Adipose tissue (tissue), 3 donors: ENCODE data around the gene KRTAP10-3. TPM values are rescaled to one million over a fixed set of nuclear protein-coding genes. Genes with fewer than 3 reads are reported as not detected.

Experiments used
- H3K27ac ChIP-seq: one replicate; pipeline ENCODE4 v1.5.1; 2013; ENCODE audit warnings: low read depth, low read length
- WGBS, 3 donors: extraction: QIAGEN DNeasy Blood & Tissue Kit; methylation state at CpG; one replicate each; pipeline ENCODE4 v1.1.7; 2013; 5-methylcytosine and 5-hydroxymethylcytosine counted together
- polyA plus RNA-seq, 3 donors: library from polyadenylated mRNA; stranded (reverse); fragments of 200-250 nt; gene quantifications; one replicate each; pipeline ENCODE4 v1.2.3, GENCODE V29; 2013
- donor health status: healthy with polysubstance abuse.
- donor health status: Bipolar disorder and iron deficiency.
- donor health status: healthy.

KRTAP10-3 gene
- polyA plus RNA-seq, 3 donors = not detected

DNA sequence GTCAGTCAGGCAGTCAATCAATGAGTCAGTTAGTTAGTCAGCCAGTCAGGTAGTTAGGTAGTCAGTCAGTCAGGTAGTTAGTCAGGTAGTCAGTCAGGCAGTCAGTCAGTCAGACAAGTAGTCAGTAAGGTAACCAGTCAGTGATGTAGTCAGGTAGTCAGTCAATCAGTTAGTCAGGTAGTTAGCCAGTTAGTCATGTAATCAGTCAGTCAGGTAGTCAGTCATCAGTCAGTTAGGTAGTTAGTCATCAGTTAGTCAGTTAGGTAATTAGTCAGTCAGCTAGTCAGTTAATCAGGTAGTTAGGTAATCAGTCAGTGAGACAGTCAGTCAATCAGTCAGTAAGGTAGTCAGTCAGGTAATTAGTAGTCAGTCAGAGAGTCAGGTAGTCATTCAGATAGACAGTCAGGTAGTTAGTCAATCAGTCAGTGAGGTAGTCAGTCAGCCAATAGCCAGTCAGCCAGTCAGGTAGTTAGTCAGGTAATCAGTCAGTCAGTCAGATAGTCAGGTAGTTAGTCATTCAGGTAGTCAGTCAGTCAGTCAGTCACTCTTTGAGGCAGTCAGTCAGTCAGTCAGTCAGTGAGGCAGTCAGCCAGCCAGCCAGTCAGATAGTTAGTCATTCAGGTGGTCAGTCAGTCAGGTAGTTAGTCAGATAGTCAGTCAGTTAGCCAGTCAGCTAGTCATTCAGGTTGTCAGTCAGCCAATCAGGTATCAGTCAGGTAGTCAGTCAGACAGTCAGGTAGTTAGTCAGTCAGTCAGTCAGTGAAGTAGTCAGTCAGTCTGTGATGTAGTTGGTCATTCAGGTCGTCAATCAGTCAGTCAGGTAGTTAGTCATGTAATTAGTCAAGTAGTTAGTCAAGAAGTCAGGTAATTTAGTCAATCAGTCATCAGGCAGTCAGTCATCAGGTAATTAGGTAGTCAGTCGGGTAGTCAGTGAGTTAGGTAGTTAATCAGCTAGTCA is 33.9 kb downstream of the KRTAP10-3 start:
- 54 to 82% (median 77%) methylated on average over 2 of the region's 2 CpGs for WGBS, 3 donors
- H3K27ac ChIP-seq = no peak overlapping the region

DNA sequence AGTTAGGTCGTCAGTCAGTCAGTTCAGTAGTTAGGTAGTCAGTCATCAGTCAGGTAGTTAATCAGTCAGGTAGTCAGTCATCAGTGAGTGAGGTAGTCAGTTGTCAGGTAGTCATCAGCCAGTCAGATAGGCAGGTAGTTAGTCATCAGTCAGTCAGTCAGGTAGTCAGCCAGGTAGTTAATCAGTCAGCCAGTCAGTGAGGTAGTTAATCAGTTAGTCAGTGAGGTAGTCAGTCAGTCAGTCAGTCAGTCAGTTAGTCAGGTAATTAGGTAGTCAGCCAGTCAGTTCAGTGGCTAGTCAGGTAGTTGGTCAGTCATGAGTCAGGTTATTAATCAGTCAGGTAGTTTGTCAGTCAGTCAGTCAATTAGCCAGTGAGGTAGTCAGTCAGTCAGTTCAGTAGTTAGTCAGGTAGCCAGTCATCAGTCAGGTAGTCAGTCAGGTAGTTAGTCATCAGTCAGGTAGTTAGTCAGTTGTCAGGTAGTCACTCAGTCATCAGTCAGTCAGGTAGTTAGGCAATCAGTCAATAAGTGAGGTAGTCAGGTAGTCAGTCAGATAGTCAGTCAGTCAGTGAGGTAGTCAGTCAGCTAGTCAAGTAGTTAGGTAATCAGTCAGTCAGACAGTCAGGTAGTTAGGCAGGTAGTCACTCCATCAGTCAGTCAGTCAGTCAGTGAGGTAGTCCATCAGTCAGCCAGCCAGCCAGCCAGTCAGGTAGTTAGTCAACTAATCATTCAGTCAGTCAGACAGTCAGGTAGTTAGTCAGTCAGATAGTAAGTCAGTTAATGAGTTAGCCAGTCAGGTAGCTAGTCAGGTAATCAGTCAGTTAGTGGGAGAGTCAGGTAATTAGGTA is 34.8 kb downstream of the KRTAP10-3 start:
- WGBS, 3 donors = 35 to 86% (median 85%) methylated on average over 1 of the region's 1 CpG
- no peak overlapping the region for H3K27ac ChIP-seq

DNA sequence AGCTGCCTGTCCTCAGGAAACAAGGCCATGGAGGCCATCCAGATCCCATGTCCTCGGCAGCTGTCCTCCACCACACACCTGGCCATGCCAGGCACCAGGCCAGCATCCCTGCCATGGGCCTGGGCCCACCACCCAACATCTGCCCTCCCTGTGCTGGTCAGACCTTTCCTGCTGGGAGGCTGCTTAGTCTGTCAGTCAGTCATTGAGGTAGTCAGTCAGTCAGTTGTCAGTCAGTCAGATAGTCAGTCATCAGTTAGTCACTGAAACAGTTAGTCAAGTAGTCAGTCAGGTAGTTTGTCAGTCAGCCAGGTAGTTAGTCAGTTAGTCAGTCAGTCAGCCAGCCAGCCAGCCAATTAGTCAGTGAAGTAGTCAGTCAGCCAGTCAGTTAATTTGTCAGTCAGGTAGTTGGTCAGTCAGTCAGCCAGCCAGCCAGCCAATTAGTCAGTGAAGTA is 35.8 kb downstream of the KRTAP10-3 start:
- 50 to 83% (median 73%) methylated on average over 1 of the region's 1 CpG for WGBS, 3 donors
- no peak overlapping the region for H3K27ac ChIP-seq

DNA sequence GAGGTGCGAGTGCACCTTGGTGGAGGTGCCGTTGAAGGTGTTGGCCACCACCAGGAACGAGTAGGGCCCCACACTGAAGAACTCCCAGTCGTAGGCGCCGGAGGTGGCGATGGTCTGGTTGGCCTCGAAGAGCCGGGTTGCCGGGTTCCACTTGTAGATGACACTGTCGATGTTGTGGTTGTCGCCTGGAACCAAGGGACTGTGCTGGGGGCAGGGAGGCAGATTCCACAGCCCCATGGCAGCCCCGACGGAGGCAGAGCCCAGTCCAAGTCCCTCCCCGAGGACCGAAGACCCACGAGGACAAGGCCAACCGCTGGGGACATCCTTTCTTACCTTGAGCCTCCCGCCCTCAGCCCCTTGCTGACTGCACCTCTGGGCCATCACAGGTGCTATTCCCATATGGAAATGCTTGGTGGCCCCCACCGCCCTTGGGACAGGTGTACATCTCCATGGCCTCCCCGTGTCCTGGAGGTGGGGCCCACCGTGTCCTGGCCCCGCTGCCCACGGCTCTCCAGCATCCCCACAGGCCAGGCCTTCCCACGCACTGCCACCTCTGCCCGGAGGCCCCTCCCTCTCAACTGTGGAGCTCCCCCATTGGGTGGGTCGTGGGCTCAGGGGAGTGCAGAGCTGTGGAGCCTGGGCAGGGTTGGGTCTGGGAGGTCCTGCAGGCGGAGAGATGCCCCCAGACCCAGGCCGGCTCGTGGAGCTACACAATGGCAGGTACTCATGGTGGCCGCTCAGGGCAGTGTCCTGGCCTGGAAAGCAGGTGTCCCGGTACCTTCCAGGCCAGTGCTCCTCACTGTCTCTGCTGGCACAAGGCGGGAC is 36.5 kb downstream of the KRTAP10-3 start:
- H3K27ac ChIP-seq = no peak overlapping the region
- 83 to 90% (median 89%) methylated on average over 31 to 33 of the region's 33 CpGs for WGBS, 3 donors

DNA sequence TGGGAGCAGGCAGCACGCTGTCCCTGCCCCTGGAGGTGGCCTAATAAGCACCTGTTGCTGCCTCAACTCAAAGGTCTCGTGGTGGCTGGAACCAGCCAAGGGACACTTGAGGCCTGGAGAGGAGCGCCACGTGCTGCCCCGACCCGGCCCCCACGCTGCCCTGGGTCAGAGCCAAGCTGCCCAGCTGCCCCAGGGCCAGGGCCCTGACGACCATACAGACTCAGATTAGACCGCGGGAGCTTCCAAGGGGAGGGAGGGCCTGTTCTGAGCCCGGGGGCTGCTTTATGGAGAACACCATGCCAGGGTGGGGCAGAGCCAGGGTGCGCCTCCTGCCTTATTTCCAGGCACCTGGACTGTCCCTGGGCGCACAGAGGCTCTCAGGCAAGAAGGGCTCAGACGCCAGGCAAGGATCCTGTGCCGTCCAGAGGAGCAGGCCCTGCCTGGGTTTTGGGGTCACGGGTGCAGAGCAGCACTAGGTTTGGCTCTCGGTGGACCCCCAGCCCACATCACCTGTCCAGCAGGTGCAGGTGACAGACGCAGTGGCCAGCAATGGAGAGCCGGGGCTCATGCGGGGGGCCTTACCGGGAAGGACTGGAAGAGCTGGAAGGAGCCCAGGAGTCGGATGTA is 37.2 kb downstream of the KRTAP10-3 start:
- no peak overlapping the region for H3K27ac ChIP-seq
- 86 to 90% (median 88%) methylated on average over 20 to 22 of the region's 22 CpGs for WGBS, 3 donors

- H3K27ac ChIP-seq = no peak overlapping the region
- 78 to 88% (median 87%) methylated on average over 31 of the region's 31 CpGs for WGBS, 3 donors
Observed at GRCh38 chr21:44520326-44521300, 38.0 kb downstream of the KRTAP10-3 start.

- no peak overlapping the region for H3K27ac ChIP-seq
- WGBS, 3 donors = 85 to 90% (median 89%) methylated on average over 28 of the region's 28 CpGs
Observed at GRCh38 chr21:44519346-44520325, 39.0 kb downstream of the KRTAP10-3 start.

GRCh38 chr21:44518686-44519085 is 39.9 kb downstream of the KRTAP10-3 start:
- WGBS, 3 donors = 52 to 81% (median 72%) methylated on average over 12 of the region's 12 CpGs
- no peak overlapping the region for H3K27ac ChIP-seq

DNA sequence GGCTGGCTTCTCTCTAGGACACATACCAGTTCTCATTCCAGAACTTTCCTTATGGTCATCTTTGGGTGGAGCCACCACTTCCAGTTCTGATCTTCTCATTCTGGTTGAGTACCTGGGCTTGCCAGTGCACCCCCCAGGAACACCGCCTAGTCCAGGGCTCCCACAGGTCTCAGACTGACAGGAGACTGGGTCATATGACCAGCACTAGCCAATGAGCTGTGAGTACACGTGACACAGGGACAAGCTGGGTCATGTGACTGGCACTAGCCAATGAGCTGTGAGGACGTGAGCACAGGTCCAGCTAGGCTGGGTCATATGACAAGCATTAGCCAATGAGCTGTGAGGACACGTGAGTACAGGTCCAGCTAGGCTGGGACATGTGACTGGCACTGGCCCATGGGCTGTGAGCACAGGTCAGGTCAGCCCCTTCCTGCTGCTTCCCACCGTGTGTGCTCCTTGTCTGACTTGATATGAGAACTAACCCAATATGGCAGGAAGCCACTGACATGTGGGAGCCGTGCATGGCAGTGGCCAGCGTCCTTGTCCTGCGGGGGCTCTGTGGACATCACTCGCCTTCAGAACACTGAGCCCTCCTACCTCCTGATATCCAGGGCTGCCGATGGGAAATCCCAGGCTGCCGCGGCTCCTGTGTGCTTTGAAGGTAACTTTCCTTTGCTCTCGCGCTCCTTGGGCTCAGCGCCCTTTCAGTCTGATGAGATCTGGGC is 41.3 kb downstream of the KRTAP10-3 start:
- no peak overlapping the region for H3K27ac ChIP-seq
- 73 to 84% (median 76%) methylated on average over 15 of the region's 15 CpGs for WGBS, 3 donors

DNA sequence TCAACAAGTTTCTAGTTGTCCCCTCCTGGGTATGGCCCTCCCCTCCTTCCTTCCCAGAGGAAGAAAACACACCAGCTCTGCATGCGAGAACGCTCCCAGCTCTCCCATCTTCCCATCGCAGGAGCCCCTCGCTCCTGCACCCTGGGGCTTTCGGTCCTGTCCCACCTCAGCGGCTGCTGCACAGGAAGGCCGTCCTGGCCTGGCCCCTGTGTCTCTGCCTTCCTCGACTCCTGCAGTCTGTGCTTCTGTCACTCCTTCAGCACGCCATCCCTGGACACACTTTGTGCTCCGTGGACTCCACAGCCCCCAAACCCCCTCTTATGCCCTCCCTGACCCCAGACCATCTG is 41.8 kb downstream of the KRTAP10-3 start:
- no peak overlapping the region for H3K27ac ChIP-seq
- 76 to 89% (median 89%) methylated on average over 10 of the region's 10 CpGs for WGBS, 3 donors

GRCh38 chr21:44516342-44516741 is 42.3 kb downstream of the KRTAP10-3 start:
- WGBS, 3 donors = 82 to 86% (median 85%) methylated on average over 13 of the region's 13 CpGs
- H3K27ac ChIP-seq = no peak overlapping the region

DNA sequence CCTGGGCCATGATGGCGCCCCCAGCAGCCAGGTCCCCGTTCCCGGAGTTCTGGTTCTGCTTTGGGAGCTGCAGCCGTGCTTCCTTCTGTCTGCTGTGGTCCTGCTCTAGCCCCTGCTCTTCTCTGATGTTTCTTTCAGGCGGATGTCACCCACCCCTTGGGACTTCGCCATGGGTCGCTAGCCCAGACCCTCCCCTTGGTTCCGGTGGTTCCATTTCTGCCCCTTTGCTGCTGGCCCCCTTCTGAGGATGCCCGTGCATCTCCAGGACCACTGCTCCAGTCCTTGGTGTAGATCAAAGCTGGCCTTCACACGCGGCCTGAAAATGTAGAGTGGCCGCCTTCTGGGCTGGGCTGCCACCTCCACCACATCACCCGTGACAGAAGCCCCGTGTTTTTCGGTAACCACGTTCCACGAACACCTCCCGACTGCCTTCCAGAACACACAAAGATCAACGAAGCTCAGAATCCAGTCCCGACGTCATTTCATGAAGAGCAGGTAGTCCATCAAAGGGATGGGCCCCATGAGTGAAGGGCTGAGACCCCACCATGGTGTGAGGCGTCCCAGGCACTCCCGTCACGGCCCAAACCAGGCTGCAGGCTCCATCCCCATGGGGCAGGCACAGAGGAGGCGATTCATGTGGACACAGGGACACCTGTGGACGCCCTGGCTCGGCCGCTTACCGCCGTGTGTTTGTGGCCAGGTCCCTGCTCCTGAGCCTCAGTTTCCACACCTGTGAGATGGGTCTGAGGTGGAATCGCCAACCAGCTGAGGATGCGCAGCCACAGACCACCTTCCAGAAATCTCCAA is 43.0 kb downstream of the KRTAP10-3 start:
- no peak overlapping the region for H3K27ac ChIP-seq
- WGBS, 3 donors = 82 to 87% (median 85%) methylated on average over 32 of the region's 32 CpGs

DNA sequence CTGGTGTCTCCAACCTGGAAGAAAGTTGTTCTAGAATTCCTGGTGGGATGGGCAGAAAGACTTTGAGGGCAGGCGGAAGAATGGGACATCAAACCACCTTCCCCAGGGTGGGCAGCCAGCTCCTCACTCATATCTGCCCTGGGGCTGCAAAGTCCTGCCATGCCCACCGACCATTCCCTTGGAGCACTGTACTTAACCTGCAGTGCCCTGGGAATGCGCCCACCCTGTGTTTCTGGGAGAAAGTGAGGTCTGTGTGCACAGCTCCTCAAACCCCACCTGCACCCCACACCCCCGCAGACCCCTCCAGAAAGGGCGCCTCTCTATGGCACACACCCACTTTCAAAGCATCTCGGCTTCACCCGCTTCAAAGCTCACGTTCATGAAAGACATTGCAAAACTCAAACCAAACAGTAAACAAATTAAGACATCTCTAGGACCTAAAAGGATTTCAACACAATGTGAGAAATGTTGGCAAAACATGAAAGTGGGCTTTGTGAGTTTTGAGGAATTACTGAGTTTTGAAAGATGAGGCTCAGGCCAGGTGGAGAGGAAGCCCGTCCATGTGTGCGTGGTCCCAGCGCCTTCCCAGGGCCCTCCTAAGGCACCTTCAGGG is 43.7 kb downstream of the KRTAP10-3 start:
- 70 to 73% (median 70%) methylated on average over 11 of the region's 11 CpGs for WGBS, 3 donors
- H3K27ac ChIP-seq = no peak overlapping the region

DNA sequence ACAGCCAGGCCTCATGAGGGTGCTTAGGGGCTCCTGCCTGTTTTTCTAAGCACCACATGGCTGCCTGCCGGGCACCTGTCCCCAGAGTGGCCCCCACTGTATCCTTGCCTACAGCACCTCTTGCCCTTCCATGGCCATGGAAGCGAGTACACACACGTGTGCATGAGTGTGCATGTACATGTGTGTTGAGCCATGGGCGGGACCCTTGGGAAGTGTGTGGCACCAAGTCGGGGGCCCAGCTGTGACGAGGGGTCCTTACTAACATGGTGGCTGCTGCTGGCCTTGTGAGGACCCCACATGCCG is 44.4 kb downstream of the KRTAP10-3 start:
- 84 to 91% (median 86%) methylated on average over 7 of the region's 7 CpGs for WGBS, 3 donors
- H3K27ac ChIP-seq = no peak overlapping the region
